ENCODE data around the gene DDX56.

Gene DDX56

DNA sequence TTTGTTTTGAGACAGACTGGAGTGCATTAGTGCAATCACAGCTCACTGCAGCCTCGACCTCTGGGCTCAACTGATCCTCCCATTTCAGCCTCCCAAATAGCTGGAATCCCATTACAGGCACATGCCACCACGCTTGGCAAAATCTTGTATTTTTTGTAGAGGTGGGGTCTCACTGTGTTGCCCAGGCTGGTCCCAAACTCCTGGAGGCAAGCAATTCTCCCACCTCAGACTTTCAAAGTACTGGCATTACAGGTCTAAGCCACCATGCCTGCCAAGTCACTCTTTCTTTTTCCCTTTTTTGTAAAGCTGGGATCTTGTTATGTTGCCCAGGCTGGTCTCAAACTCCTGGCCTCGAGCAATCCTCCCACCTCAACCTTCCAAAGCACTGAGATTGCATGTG, 24.3 kb downstream of the DDX56 start:
- peaks cover 5% of the 10 kb centered on the region for H3K27me3 Mint-ChIP-seq (ENCODE audit: low read depth)
- H3K4me1 Mint-ChIP-seq: no peaks in the 10 kb centered on the region
- no peak overlapping the region for H3K4me3 Mint-ChIP-seq
- H3K36me3 Mint-ChIP-seq (ENCODE audit: low read depth): no peaks in the 10 kb centered on the region
- TF ChIP-seq CTCF (IDR thresholded peaks at IDR 0.05; ENCODE audit: unreplicated experiment in 3 of 3): no peak
- no peak overlapping the region for H3K27ac Mint-ChIP-seq
- no peaks in the 10 kb centered on the region for H3K9me3 Mint-ChIP-seq

DNA sequence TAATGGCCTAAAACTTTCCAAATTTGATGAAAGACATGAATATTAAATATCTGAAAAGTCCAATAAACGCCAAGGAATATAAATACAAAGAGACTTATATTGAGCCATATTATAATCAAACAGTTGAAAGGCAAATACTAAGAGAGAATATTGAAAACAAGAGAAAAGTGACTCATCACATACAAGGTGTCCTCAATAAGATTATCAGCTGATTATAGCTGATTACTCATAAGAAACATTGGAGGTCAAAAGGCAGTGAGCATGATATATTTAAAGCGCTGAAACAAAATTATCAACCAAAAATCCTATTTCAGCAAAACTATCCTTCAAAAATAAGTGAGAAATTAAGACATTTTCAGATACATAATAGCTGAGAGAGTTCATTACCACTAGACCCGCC, 24.8 kb downstream of the DDX56 start:
- Mint-ChIP-seq H3K4me1 (no peaks in the 10 kb centered on the region), H3K27ac (no peak overlapping the region), H3K4me3 (no peak overlapping the region), H3K36me3 (ENCODE audit: low read depth) (no peaks in the 10 kb centered on the region), H3K9me3 (no peaks in the 10 kb centered on the region), H3K27me3 (ENCODE audit: low read depth) (peaks cover 5% of the 10 kb centered on the region)
- TF ChIP-seq CTCF (IDR thresholded peaks at IDR 0.05; ENCODE audit: unreplicated experiment in 3 of 3): no peak

DNA sequence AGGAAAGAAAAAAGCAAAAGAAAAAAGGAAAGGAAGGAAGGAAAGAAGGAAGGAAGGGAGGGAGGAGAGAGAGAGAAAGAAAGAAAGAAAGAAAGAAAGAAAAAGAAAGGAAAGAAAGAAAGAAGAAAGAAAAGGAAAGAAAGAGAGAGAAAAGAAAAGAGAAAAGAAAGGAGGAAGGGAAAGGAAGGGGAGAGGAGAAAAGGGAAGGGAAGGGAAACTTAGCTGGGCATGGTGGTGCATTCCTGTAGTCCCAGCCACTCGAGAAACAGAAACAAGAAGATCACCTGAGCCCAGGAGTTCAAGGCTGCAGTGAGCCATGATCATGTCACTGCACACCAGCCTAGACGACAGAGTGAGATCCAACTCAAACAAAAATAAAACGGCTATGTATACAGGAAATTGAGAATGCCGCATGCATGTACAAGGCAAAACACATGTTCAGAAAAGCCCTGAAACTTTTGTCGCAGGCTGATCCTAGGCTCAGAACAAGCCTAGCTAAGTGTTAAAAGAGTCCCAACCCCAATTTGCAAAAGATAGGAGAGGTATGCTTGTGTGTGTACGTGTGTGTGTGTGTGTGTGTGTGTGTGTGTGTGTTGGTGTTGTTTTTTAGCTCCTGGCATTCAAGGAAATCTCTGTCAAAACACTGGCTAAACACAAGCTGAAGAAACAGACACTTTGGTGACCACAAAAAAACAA, 26.0 kb downstream of the DDX56 start:
- TF ChIP-seq CTCF (IDR thresholded peaks at IDR 0.05; ENCODE audit: unreplicated experiment in 3 of 3): no peak
- peaks cover 5% of the 10 kb centered on the region for H3K27me3 Mint-ChIP-seq (ENCODE audit: low read depth)
- no peaks in the 10 kb centered on the region for H3K4me1 Mint-ChIP-seq
- H3K36me3 Mint-ChIP-seq (ENCODE audit: low read depth): no peaks in the 10 kb centered on the region
- H3K9me3 Mint-ChIP-seq: no peaks in the 10 kb centered on the region
- no peak overlapping the region for H3K27ac Mint-ChIP-seq
- no peak overlapping the region for H3K4me3 Mint-ChIP-seq

GRCh38 chr7:44541876-44542610, 31.7 kb downstream of the DDX56 start:
- no peaks in the 10 kb centered on the region for H3K9me3 Mint-ChIP-seq
- H3K27ac Mint-ChIP-seq: no peak overlapping the region
- H3K4me1 Mint-ChIP-seq: no peaks in the 10 kb centered on the region
- no peak for TF ChIP-seq CTCF (IDR thresholded peaks at IDR 0.05; ENCODE audit: unreplicated experiment in 3 of 3)
- no peak overlapping the region for H3K4me3 Mint-ChIP-seq
- no peaks in the 10 kb centered on the region for H3K27me3 Mint-ChIP-seq (ENCODE audit: low read depth)
- no peaks in the 10 kb centered on the region for H3K36me3 Mint-ChIP-seq (ENCODE audit: low read depth)

DNA sequence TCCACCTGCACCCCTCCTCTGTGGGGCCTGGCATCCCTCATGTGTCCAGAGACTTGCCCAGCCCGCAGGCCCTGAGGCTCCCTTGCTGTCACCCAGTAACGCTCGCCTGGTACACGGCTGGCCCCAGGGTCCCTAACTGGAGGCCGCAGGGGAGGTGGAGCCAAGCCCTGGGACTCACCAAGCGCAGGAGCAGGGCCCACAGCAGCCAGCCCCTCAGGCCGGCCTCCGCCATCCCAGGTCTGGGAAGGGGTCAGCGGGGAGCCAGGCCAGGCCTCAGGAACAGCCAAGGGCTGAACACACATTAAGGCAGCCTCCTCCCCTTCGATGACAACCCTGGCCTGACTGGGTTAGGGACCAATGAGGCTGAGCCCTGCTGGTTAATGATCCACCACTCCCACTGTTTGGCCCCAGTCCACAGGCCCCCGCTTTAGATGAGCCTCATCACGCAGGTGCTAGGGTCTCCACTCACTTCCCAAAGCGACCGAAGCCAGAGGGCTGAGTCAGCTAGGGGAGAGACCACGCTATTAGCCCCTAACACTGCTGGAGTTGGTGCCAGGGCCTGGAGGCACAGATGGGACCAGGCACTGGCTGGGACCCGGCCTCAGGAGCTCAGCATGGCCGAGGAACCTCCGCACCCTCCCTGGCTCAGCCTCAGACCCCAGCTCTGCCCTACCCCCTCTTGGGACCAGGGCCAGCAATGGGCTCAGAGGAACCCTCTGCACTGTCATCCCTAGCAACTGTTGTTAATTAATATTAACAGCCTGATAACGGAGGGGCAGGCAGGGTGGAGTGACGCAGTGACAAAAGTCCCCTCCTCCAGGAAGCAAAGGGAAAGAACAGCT, 32.5 kb downstream of the DDX56 start, which contains the start of gene NPC1L1:
Gene NPC1L1 (minus strand): TSS at position 303 of the 842 bp plus-strand sequence. CDS start 71 bp downstream, at position 232.
- H3K36me3 Mint-ChIP-seq (ENCODE audit: low read depth): no peaks in the 10 kb centered on the region
- TF ChIP-seq CTCF (IDR thresholded peaks at IDR 0.05; ENCODE audit: unreplicated experiment in 3 of 3): no peak
- no peaks in the 10 kb centered on the region for H3K4me1 Mint-ChIP-seq
- H3K4me3 Mint-ChIP-seq: no peak within 1 kb of the TSS
- no peaks in the 10 kb centered on the region for H3K27me3 Mint-ChIP-seq (ENCODE audit: low read depth)
- H3K27ac Mint-ChIP-seq: peak within 1 kb of the TSS in 1 of 3 experiments; percentile 63
- no peaks in the 10 kb centered on the region for H3K9me3 Mint-ChIP-seq

Data from nephron (organoid).